D721Med (cell line): Measurements from ENCODE around the gene FGGY.

Source experiments
- DNase-seq: peaks from one replicate; pipeline ENCODE4 v3.0.0; 2011; ENCODE audit warnings: low spot score; ENCODE audit not compliant: insufficient read length
- FAIRE-seq: peaks from 2 replicates; lab custom pipeline; 2011; peaks lifted over from hg19 to GRCh38; lab: Jason Lieb, UNC
- CTCF ChIP-seq: IDR thresholded peaks from 2 replicates; pipeline ENCODE4 v1.5.1; 2012; ENCODE audit warnings: mild to moderate bottlenecking, control low read depth; ENCODE audit not compliant: insufficient read depth; ENCODE audit errors: missing control alignments

Gene FGGY

GRCh38 chr1:59672851-59673572 lies 376.1 kb downstream of the FGGY start:
- no peak for TF ChIP-seq CTCF
- no peak for FAIRE-seq
- DNase-seq, result no peak

GRCh38 chr1:59673573-59674450 lies 376.9 kb downstream of the FGGY start:
- DNase-seq (no peak), FAIRE-seq (no peak)
- TF ChIP-seq CTCF, result no peak

GRCh38 chr1:59674595-59674994 lies 377.7 kb downstream of the FGGY start:
- FAIRE-seq (no peak), DNase-seq (no peak)
- no peak for TF ChIP-seq CTCF

GRCh38 chr1:59675936-59676335 lies 379.0 kb downstream of the FGGY start:
- FAIRE-seq (no peak), DNase-seq (no peak)
- TF ChIP-seq CTCF, result no peak

- TF ChIP-seq CTCF, result no peak
- DNase-seq (no peak), FAIRE-seq (no peak)
Observed at GRCh38 chr1:59678040-59678439, 381.1 kb downstream of the FGGY start.

- DNase-seq (no peak), FAIRE-seq (no peak)
- TF ChIP-seq CTCF, result no peak
Observed at GRCh38 chr1:59678493-59679228, 381.8 kb downstream of the FGGY start.
